Vagina (tissue), 2 donors: ENCODE results near the gene TMEM236. TPM values are rescaled to one million over a fixed set of nuclear protein-coding genes. Genes with fewer than 3 reads are reported as not detected.
A peak's percentile ranks its signal among the peaks of the same experiment; 100 is the strongest.

Experiments used
- DNase-seq, 2 donors: peaks; one replicate each; pipeline ENCODE4 v3.0.0-alpha.2; 2017; ENCODE audit errors: extremely low spot score in 2 of 2
- H3K27ac ChIP-seq: fragments of 200-600 bp; sonication (generic); one replicate; pipeline ENCODE4 v1.5.1; 2019
- H3K27me3 ChIP-seq: fragments of 200-600 bp; sonication (generic); one replicate; pipeline ENCODE4 v1.5.1; 2019
- H3K36me3 ChIP-seq, 2 donors: fragments of 200-600 bp; sonication (generic); one replicate each; pipeline ENCODE4 v1.5.1; 2017 to 2019
- H3K4me1 ChIP-seq: fragments of 200-600 bp; sonication (generic); one replicate; pipeline ENCODE4 v1.5.1; 2019
- H3K4me3 ChIP-seq, 2 donors: fragments of 200-600 bp; sonication (generic); 1 replicate in 1 of 2; 2 replicates in 1 of 2; pipeline ENCODE4 v1.5.1; 2016 to 2019
- H3K9me3 ChIP-seq: fragments of 200-600 bp; sonication (generic); one replicate; pipeline ENCODE4 v1.5.1; 2019
- CTCF ChIP-seq, 3 experiments: fragments of 450-650 bp in 2 of 3; fragments of 200-600 bp in 1 of 3; sonication (generic) in 1 of 3; IDR thresholded peaks; one replicate each; pipeline ENCODE4 v1.5.1; 2017 to 2019; ENCODE audit warnings: antibody characterized with exemption in 3 of 3, mild to moderate bottlenecking in 2 of 3, moderate library complexity in 2 of 3
- POLR2A ChIP-seq, 2 donors: fragments of 450-650 bp; IDR thresholded peaks; one replicate each; pipeline ENCODE4 v1.6.1; 2017; ENCODE audit warnings: antibody characterized with exemption in 2 of 2, mild to moderate bottlenecking in 2 of 2, moderate library complexity in 2 of 2
- POLR2AphosphoS5 ChIP-seq, 2 donors: sonication (generic); formaldehyde crosslinking; IDR thresholded peaks; one replicate each; pipeline ENCODE4 v1.9.0; 2017; ENCODE audit warnings: antibody characterized with exemption in 2 of 2, mild to moderate bottlenecking in 2 of 2, low read depth in 1 of 2; ENCODE audit not compliant: insufficient read depth in 1 of 2
- intact Hi-C: fragments of 100-400 bp; cut with DNase I; formaldehyde crosslinking; loops from one replicate; pipeline ENCODE4 v1.15.1; 2023
- total RNA-seq: library from RNA; depleted of rRNA; stranded (reverse); fragments of >200 nt; gene quantifications from one replicate; pipeline ENCODE4 v1.2.3, GENCODE V29; 2016

Gene TMEM236
- total RNA-seq, 1 donor from 2014 or later = not detected

- Histone ChIP-seq H3K4me3 (no peak overlapping the region), H3K27me3 (no peaks in the 10 kb centered on the region), H3K9me3 (no peaks in the 10 kb centered on the region), H3K4me1 (no peaks in the 10 kb centered on the region), H3K27ac (no peak overlapping the region), H3K36me3 (no peaks in the 10 kb centered on the region)
- TF ChIP-seq POLR2AphosphoS5 (IDR thresholded peaks at IDR 0.05; ENCODE audit: insufficient read depth in 1 of 2, low read depth in 1 of 2) (no peak), POLR2A (IDR thresholded peaks at IDR 0.05) (no peak), CTCF (IDR thresholded peaks at IDR 0.05) (no peak)
- intact Hi-C loops = no loop called here
- peak in 1 of 2 donors; percentile 29 for DNase-seq
These were observed 17.4 kb upstream of the TMEM236 start for GRCh38 chr10:17734432-17735080.

DNA sequence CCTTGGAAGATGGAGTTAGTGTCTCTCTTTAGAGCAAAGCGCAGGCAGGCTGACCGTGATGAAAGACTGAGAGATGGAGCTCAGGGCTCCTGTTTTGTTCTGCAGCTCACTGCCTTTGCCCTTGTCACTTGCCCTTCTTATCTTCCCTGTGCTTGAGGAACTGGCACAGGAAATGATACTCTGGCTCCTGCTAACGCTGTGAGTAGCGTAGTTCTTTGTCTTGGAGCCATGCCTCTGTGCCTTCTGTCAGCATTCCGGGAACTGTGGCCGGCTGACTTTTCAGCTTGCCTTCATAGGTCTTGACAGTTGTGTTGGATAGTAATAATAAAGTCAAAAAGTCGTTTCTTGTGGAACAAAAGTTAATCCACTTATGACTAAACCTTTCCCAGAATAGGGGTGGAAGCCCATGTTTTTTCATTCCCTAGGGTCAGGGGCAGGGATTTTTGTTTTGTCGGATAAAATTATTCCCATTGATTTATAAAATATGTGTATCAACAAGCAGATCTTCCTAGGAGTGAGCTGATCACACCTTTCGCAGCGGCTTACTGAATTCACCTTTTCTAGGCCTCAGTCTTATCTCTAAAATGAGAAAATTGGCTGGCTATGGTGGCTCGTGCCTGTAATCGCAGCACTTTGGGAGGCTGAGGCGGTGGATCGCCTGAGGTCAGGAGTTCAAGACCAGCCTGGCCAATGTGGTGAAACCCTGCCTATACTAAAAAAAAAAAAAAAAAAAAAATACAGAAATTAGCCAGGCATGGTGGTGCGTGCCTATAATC, 16.6 kb upstream of the TMEM236 start:
- DNase-seq = peak in 1 of 2 donors; percentile 56
- Histone ChIP-seq H3K27ac (no peak overlapping the region), H3K4me3 (no peak overlapping the region), H3K27me3 (no peaks in the 10 kb centered on the region), H3K36me3 (no peaks in the 10 kb centered on the region), H3K4me1 (no peaks in the 10 kb centered on the region), H3K9me3 (no peaks in the 10 kb centered on the region)
- intact Hi-C loops = no loop called here
- no peak for TF ChIP-seq POLR2A (IDR thresholded peaks at IDR 0.05)
- TF ChIP-seq CTCF (IDR thresholded peaks at IDR 0.05) = no peak
- TF ChIP-seq POLR2AphosphoS5 (IDR thresholded peaks at IDR 0.05; ENCODE audit: insufficient read depth in 1 of 2, low read depth in 1 of 2) = peak in 1 of 2 donors; percentile 11

- Histone ChIP-seq H3K9me3 (no peaks in the 10 kb centered on the region), H3K27ac (no peak overlapping the region), H3K27me3 (no peaks in the 10 kb centered on the region), H3K36me3 (no peaks in the 10 kb centered on the region), H3K4me1 (no peaks in the 10 kb centered on the region), H3K4me3 (no peak overlapping the region)
- no peak for DNase-seq
- intact Hi-C loops = no loop called here
- TF ChIP-seq CTCF (IDR thresholded peaks at IDR 0.05) (no peak), POLR2AphosphoS5 (IDR thresholded peaks at IDR 0.05; ENCODE audit: insufficient read depth in 1 of 2, low read depth in 1 of 2) (no peak), POLR2A (IDR thresholded peaks at IDR 0.05) (no peak)
These were observed 15.8 kb upstream of the TMEM236 start for GRCh38 chr10:17736223-17736622.

DNA sequence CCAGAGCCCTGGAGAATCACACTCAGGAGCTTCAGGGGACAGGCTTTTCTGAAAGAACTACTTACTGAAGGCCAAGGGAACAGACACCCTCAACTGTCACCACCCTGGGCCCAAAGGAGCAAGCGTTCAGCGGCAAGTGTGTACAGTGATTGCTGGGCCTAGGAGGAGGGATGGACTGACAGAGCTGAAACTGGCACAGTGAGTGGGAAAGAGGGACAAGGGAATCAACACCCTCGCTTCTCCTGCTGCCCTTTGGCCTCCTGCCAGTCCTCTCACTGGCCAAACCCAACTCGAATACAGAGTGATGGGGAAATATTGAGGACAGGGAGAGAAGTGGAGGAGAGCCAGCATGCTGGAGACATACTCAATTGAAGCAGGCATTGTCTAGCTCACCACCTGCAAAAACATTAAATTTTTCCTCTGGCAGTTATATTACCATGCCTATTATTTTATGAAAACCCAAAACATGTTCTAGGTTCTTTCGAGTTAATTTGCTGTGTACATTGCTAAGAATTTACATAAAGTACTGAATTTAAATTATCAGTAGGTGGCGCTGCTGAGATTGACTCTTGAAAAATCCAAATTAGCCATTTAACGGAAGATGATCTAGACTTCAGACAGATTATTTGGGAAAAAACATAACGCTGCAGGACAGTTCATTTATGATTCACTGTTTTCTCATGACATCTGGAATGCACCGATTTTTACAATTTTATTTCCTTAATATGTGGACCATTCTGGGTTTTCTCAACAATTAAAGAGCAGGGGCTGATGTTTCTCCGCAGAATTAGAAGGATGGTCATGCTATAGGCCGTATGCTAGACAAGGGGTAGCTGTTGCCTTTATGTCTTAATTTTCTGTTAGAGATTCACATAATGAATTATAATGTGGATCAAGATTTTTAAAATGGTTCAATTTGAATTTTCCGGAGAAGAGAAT, 14.7 kb upstream of the TMEM236 start:
- no peaks in the 10 kb centered on the region for H3K36me3 ChIP-seq
- intact Hi-C loops = no loop called here
- no peak for TF ChIP-seq POLR2A (IDR thresholded peaks at IDR 0.05)
- peak in 2 of 3 experiments; percentile 19 to 44 for TF ChIP-seq CTCF (IDR thresholded peaks at IDR 0.05)

More for the DNA sequence above, 14.7 kb upstream of the TMEM236 start:
- no peaks in the 10 kb centered on the region for H3K4me1 ChIP-seq
- no peak overlapping the region for H3K4me3 ChIP-seq
- no peak overlapping the region for H3K27ac ChIP-seq
- no peak for DNase-seq
- H3K9me3 ChIP-seq = no peaks in the 10 kb centered on the region
- no peaks in the 10 kb centered on the region for H3K27me3 ChIP-seq
